Stimulated activated naive CD8-positive, alpha-beta T cell treated with anti-CD3 and anti-CD28 coated beads, Interleukin-15, Interleukin-2, amounts not matched to agents 100 U/mL and 50 U/mL, for 24 hours (primary cell): ENCODE results near the gene TMEM63B.
"Not testable (repeated sequence)": the region's sequence is repeated elsewhere in the genome, so short reads cannot be mapped to it uniquely, and the experiment has no call there.

Experiments
- ATAC-seq: fragments of 150-1000 bp; cut with Tn5 transposase; one replicate; pipeline ENCODE4 v1.10.0; 2021
- DNase-seq: peaks from one replicate; pipeline ENCODE4 v3.0.0; 2021

TMEM63B gene

GRCh38 chr6:44172731-44173500 is 45.6 kb downstream of the TMEM63B start:
- ATAC-seq = peak; percentile 77

DNA sequence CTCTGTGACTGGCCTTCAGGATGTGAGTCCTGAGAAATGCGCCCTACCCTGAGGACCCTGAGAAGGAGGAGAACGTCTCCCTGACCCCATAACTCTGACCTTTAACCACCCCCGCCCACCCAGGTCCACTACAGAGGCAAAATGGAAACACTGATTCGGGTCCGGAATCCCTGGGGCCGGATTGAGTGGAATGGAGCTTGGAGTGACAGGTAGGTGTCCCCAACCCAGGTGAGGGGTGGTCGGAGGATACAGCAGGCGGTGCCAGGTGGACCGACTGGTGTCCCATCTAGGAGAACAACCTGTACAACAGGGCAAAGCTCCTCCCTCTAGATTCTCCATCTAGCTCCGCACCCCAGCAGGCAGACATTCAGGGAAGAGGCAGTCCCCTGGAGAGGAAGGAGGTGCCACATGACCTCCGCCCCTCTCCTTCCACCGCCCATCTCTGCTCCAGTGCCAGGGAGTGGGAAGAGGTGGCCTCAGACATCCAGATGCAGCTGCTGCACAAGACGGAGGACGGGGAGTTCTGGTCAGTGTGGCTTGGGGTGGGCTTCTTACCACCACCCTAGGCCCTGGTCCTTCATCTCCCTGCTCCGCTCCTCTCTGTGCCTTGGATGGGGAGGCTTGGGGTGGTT is 48.9 kb downstream of the TMEM63B start:
- ATAC-seq = no peak

More at GRCh38 chr6:44172731-44173500, 45.6 kb downstream of the TMEM63B start:
- DNase-seq = peak; percentile 88

GRCh38 chr6:44176762-44177509 is 49.6 kb downstream of the TMEM63B start:
- ATAC-seq = peak; percentile 73
- peak; percentile 62 for DNase-seq

More for the DNA sequence above, 48.9 kb downstream of the TMEM63B start:
- DNase-seq = no peak

GRCh38 chr6:44177691-44178423 is 50.5 kb downstream of the TMEM63B start:
- no peak for DNase-seq
- ATAC-seq = no peak

- DNase-seq (no peak), ATAC-seq (no peak)
Observed at GRCh38 chr6:44178424-44179071, 51.2 kb downstream of the TMEM63B start.

GRCh38 chr6:44179072-44179536 is 51.8 kb downstream of the TMEM63B start:
- ATAC-seq (no peak), DNase-seq (no peak)

DNA sequence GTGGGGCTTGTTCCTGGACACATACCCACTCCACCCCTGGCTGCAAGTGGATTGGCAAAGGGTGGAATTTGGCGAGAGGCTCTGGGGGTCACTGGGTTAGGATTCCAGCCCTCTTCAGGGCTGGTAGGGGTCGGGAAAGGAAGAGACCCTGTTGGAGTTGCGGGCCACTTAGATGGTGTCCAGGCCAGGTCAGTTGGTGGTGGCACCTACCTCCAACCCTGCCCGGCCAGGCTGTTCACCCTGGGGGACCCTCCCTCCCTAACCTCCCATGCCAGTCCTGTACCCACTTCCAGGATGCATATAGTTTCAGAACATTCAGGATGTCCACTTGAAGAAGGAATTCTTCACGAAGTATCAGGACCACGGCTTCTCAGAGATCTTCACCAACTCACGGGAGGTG is 52.3 kb downstream of the TMEM63B start:
- no peak for DNase-seq
- no peak for ATAC-seq

- DNase-seq (no peak), ATAC-seq (no peak)
Observed at GRCh38 chr6:44180406-44180805, 53.1 kb downstream of the TMEM63B start.

DNA sequence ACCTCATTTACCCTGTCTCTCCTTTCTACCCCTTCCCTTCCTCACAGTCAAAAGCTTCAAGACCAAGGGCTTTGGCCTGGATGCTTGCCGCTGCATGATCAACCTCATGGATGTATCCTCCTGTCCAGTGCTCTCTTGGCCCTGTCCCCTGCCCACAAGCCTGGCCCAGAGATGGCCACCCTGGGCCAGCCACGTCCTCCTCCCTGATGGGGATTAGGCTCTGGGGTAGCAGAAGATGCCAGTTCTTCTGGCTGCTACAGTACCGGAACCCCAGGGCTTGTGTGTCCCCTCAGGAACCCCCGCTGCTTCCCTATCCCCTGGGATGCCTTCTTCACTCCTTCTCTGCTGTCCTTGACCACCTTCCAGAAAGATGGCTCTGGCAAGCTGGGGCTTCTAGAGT is 53.5 kb downstream of the TMEM63B start:
- ATAC-seq (no peak), DNase-seq (no peak)

DNA sequence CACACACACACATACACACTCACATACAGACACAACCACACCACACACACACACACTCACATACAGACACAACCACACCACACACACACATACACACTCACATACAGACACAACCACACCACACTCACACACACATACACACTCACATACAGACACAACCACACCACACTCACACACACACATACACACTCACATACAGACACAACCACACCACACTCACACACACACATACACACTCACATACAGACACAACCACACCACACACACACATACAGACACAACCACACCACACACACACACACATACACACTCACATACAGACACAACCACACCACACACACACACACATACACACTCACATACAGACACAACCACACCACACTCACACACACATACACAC is 54.4 kb downstream of the TMEM63B start:
- not testable (repeated sequence) for DNase-seq, ATAC-seq

DNA sequence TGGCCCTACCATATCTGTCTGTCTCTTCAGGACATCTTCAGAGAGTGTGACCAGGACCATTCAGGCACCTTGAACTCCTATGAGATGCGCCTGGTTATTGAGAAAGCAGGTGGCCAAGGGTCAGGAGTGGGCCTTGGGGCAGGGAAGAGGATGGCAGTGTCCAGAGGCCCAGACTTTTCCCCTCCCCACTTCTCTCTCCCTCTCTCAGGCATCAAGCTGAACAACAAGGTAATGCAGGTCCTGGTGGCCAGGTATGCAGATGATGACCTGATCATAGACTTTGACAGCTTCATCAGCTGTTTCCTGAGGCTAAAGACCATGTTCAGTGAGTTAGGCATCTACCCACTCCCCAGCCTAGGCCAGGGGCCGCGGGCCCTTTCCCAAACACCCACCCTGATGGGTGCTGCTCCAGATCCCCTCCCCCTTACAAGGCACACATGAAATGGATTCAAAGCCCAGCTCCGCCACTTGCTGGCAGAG is 55.6 kb downstream of the TMEM63B start:
- DNase-seq = no peak
- no peak for ATAC-seq

DNA sequence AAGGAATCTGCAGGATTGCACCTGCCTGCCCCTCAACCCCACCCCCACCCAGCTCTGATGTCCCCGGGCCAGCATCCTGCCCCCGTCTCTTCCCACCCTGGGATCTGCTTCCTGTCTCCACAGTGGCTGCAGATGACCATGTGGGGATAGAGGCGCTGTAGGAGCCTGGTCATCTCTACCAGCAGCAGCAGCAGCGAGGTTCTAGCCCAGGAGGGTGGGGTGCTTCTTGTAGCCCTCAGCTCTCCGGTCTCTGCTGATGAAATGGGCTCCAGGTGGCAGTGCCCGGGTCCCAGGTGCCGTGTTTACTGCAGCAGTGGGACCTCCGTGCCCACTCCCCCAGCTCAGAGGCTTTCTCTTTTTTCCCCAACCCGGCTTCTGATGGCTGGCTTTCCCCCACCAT is 56.4 kb downstream of the TMEM63B start:
- DNase-seq (no peak), ATAC-seq (no peak)

DNA sequence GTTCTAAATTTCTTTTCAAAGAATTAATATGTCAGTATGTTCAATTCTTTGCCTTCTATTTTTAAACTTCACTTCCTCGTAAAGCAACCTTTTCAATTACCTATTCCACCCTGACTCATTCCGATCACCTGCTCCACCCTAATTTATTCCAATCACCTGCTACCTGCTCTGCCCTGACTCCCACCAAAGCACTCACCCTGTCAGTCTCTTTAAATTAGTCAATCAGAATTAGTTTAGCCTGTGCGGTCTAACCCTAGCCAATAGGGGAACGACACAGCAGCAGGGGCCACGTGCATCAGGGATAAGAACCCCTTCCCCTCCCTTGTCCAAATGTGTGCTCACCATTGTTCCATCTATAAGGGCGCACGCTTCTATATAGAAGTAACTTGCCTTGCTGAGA is 58.0 kb downstream of the TMEM63B start:
- not testable (repeated sequence) for DNase-seq, ATAC-seq

DNA sequence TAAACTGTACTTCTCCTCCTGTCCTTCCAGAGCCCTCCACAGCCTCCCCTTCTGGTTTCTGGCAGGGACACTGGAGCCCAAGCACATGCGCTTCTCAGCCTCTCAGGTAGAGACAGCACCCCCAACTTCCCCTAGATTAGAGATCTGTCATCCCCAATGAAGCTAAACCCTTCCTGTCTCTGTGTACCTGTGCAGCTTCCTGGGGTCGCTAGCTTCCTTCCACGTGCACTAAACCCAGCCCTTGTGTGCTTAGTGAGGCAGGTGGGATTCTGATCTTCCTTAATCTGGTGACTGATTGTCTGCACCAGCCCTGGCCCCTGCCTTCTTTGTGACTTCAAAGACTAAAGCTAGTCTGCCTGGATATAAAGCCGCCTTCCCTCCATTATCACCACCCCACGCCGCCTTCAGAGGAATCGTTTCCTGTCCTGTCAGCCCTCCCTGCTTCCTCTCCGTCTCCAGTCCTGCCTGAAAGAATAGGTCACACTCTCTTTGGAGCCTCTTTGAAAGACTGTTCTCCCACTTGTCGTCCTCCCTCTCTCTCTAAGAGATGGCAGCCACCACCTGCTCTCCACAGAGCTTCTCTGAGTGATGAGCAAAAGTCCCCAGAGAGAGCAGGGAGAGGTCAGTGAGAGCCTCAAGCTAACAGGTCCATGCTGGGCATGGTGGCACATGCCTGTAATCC is 58.7 kb downstream of the TMEM63B start:
- DNase-seq = no peak
- no peak for ATAC-seq

- no peak for ATAC-seq
Observed at GRCh38 chr6:44186635-44187025, 59.3 kb downstream of the TMEM63B start.

DNA sequence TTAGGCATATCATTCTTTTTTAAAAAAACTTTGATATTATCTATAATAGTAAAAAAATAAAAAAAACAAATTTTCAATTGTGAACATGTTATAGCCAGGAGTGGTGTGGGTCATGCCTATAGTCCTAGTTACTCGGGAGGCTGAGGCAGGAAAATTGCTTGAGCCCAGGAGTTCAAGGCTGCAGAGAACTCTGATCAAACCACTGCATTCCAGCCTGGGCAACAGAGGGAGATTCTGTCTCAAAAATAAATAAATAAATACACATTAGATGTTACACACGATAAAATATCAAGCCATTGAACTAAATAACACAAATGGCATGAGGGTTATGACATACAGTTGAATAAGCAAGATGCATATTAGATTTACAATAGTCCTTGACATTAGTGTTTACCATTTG is 61.5 kb downstream of the TMEM63B start:
- DNase-seq (no peak), ATAC-seq (no peak)

More at GRCh38 chr6:44186635-44187025, 59.3 kb downstream of the TMEM63B start:
- no peak for DNase-seq

DNA sequence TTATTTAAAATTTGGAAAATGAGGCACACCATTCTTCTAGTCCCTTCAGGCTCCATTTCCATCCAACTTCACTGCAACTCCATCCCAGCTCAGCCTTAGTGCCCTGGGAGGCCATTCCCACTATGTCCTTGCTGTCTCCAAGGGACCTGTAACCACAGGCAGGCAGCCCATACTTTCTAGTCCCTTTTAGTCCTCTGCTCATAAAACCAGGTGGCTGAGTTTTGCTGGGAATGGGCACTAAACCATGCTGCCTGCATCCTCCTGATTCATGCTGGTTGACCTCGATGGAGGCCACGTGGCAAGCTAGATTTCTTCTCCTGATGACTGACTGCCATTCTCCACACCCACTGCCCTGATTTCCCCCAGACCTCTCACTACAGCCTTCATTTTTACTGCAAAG is 61.9 kb downstream of the TMEM63B start:
- DNase-seq (no peak), ATAC-seq (no peak)

DNA sequence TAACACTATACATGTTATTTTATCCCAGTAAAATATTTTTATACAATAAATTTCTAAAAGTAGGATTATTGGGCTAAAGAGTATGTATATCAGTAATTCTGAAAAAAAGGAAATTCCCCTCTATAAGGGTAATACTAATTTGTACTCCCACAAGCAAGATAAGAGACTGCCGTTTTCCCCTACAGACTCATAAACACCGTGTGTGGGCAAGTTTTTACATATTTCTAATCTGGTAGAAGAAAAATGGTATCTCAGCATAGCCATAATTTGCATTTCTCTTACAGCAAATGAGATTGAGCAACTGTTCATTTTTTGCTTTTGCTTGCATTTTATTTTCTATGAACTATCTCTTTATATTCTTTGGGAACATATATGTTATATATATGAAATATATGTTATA is 63.4 kb downstream of the TMEM63B start:
- no peak for DNase-seq
- ATAC-seq = peak; percentile 78

DNA sequence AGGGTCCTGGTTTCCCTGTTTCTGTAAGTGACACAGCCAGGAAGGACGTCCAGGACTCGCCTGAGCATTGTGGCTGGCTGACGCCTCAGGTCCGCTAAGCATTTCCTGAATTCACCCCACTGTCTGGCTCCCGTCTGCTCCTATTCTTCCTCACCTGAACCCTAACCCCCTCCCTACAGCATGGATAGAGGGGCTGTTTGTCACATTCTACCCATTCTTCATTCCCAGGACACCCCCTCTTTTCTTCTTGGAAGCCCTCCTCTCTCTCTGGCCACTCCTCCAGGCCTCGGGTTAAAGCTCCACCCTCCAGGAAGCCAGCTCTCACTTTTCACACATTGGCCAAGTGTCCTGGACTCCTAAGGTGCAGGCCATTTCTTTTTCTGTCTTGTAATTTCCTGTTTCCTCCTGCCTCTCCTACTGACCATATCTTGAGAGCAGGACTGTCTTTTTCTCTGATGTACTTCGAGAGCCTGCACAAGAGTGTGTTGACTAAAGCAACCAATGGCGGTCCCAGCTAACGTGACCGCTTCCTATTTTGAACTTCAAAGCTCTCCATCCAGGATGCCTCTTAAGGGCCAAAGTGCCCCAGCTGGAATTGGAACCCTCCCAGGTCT is 65.2 kb downstream of the TMEM63B start:
- DNase-seq (no peak), ATAC-seq (no peak)

DNA sequence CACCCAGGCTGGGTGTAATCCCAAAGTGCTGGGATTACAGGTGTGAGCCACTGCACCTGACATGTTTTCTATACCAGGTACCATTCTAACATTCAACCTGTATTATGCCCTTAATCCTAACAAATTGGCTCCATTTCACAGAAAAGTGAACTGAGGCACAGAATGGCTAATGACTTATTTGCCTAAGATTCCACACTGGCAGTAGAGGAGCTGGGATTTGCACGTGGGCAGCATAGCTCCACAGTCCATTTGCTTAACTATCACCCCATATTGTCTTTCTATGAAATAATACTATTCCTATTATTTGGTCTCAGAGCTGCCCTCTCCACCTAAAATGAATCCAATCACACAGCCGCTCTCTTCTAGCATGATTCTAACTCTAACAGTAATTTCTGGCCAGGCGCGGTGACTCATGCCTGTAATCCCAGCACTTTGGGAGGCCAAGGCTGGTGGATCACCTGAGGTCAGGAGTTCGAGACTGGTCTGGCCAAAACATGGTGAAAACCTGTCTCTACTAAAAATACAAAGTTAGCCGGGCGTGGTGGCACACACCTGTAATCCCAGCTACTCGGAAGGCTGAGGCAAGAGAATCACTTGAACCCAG is 66.1 kb downstream of the TMEM63B start:
- no peak for DNase-seq
- no peak for ATAC-seq
